ENCODE results near the gene CRYL1. TPM values are rescaled to one million over a fixed set of nuclear protein-coding genes. Genes with fewer than 3 reads are reported as not detected.

CRYL1 gene
- polyA plus RNA-seq, 4 donors, result 119 to 146 (median 133) TPM

GRCh38 chr13:20497006-20497775 lies 28.5 kb downstream of the CRYL1 start:
- DNase-seq (ENCODE audit: low read depth in 4 of 4, low spot score in 2 of 4), result no peak

DNA sequence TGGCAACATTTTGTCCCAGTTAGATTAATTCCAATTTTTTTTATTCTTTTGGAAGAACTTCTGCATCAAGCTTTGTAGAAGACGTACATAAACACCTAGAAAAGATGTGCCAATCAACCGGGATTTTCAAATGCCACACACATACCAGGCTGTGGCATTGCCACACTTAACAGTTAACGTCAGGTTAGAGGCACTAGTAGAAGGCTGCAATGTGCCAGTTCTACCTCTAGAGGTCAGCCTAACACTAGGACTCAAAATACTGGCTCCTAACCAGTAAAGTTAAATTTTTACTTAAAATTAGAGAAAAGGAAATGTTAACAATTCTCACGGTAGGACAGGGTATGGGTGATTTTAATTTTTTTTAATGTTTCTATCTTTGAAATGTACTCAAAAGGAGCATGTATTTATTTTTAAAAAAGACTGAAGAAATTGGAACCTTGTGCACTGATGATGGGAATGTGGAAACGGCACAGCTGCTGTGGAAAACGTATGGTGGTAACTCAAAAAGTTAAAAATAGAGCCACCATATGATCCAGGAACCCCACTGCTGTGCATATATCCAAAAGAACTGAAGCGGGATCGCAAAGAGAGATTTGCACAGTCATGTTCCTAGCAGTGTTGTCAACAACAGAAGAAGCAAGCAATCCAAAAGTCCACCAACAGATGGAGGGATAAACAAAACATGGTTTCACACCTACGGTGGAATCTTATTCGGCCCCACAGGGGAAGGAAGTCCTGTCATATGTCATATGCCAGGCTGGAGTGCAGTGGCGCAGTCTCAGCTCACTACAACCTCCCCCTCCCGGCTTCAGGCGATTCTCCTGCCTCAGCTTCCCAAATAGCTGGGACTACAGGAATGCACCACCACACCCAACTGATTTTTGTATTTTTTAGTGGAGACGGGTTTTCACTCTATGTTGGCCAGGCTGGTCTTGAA lies 30.3 kb downstream of the CRYL1 start:
- DNase-seq (ENCODE audit: low read depth in 4 of 4, low spot score in 2 of 4), result peak in 2 of 4 donors; percentile 39 to 49

DNA sequence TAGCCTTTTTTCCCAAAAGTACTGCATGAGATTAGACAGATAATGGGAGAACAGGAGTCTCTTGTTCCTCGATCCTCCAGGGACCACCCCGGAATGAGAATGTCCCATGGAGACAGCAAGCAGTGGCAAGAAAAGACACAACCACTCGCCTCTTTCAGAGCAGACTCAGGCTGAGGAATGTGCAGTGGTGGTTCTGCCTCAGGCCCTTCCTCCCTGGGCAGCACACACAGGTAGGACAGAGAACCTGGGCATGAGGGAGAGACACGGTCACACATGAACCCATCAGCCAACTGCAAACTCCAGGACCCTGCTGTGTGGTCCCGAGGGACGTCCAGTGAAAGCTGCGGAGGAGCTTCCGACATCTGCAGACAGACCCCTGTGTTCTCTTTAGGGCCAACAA lies 31.0 kb downstream of the CRYL1 start:
- DNase-seq (ENCODE audit: low read depth in 4 of 4, low spot score in 2 of 4), result no peak

DNA sequence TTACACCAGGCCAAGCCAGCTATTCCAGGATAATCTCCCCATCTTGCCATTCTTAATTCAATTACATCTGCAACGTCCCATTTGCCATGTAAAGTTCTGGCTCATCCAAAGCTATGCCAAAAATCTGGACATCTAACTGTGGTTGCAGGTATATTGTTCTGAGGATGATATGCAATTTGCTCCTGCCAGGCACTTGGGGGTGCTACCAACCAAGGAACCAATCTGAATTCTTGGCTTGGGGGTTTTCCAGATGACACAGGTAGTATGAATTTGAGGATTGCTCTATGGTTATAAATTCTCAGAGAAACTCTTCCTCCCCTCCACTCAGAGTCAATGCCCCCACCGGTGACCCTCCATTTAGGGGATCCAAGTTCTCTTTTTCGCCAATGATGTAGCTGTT lies 33.0 kb downstream of the CRYL1 start:
- DNase-seq (ENCODE audit: low read depth in 4 of 4, low spot score in 2 of 4), result no peak

- no peak for DNase-seq (ENCODE audit: low read depth in 4 of 4, low spot score in 2 of 4)
Observed at GRCh38 chr13:20491926-20492435, 33.7 kb downstream of the CRYL1 start.

- no peak for DNase-seq (ENCODE audit: low read depth in 4 of 4, low spot score in 2 of 4)
Observed at GRCh38 chr13:20489185-20489820, 36.4 kb downstream of the CRYL1 start.

DNA sequence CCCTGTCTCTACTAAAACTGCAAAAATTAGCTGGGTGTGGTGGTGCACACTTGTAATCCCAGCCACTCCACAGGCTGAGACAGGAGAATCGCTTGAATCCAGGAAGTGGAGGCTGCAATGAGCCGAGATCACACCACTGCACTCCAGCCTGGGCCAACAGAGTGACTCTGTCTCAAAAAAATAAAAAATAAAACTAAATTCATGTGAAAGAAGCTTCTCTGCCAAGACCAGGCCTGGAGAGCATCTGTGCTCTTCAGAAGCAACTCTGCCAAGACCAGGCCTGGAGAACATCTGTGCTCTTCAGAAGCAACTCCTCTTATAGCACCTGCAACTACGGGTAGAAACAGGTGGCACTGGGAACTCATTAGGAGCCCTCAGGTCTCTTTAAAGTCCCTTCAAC lies 37.7 kb downstream of the CRYL1 start:
- DNase-seq (ENCODE audit: low read depth in 4 of 4, low spot score in 2 of 4), result no peak

DNA sequence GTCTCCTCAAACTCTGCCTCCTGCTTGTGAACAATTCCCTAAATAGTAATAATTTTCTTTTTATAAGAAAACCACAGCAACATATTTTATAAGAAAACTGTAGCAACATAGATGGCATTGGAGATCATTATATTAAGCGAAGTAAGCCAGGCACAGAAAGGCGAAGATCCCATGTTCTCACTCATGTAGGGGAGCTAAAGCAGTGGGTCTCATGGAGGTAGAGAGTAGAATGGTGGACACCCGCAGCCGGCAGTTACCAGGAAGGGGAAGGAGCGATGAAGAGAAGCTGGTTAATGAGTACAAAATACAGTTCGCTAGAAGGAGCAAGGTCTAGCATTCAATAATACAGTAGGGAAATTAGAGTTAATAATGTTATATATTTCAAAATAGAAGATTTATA lies 42.9 kb downstream of the CRYL1 start:
- DNase-seq (ENCODE audit: low read depth in 4 of 4, low spot score in 2 of 4), result no peak

- no peak for DNase-seq (ENCODE audit: low read depth in 4 of 4, low spot score in 2 of 4)
Observed at GRCh38 chr13:20482275-20482761, 43.3 kb downstream of the CRYL1 start.

GRCh38 chr13:20477394-20477793 lies 48.3 kb downstream of the CRYL1 start:
- no peak for DNase-seq (ENCODE audit: low read depth in 4 of 4, low spot score in 2 of 4)

DNA sequence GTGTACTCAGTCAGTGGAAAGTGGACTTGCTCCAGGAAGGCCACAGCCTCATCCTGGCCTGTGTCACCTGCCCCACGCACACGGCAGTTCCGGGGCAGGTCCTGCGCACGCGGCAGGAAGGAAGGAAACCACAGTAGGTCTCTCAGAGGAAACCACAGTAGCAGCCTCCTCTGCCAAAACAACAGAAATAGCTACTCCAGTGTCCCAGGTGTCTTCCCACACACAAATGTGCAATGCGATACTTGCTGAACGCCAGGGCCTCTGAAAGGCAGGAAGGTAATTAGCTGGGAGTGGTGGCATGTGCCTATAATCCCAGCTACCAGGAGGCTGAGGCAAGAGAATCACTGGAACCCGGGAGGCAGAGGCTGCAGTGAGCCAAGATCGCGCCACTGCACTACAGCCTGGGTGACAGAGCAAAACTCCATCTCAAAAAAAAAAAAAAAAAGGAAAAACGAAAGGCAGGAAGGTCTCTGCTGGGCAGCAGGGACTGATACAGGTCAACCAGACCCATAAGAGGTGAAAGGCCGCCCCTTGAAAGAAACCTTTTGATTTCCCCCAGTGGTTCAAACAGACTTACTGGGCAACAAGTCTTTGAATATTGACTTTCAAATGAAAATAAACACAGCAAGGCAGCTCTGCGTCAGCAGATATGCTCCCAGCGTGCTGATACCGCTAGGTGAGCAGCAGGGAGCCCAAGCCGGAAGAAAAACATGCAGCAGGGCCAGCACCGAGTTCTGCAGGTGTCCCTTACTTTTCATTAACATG lies 49.5 kb downstream of the CRYL1 start:
- no peak for DNase-seq (ENCODE audit: low read depth in 4 of 4, low spot score in 2 of 4)

DNA sequence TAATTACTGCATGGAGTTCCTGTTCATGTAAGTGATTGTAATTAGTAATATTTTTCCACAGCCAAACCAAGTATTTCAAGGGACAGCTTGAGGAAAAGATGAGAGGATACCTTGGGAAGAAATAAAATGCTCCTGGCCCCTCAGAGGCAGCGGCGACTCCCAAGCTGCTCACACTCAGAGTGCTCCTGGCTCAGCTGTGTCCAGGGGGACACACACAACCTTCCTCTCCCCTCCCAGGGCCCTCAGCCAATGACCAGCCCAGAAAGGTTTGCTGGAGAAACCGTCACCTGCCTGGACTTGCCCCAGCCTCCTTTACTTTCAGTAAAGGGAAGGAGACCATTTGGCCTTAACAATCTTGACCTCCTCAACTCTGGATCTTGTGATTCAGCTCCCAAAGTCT lies 51.1 kb downstream of the CRYL1 start:
- no peak for DNase-seq (ENCODE audit: low read depth in 4 of 4, low spot score in 2 of 4)

GRCh38 chr13:20473888-20474287 lies 51.8 kb downstream of the CRYL1 start:
- no peak for DNase-seq (ENCODE audit: low read depth in 4 of 4, low spot score in 2 of 4)

GRCh38 chr13:20473139-20473538 lies 52.5 kb downstream of the CRYL1 start:
- DNase-seq (ENCODE audit: low read depth in 4 of 4, low spot score in 2 of 4), result no peak

- DNase-seq (ENCODE audit: low read depth in 4 of 4, low spot score in 2 of 4), result no peak
Observed at GRCh38 chr13:20472531-20472930, 53.1 kb downstream of the CRYL1 start.

DNA sequence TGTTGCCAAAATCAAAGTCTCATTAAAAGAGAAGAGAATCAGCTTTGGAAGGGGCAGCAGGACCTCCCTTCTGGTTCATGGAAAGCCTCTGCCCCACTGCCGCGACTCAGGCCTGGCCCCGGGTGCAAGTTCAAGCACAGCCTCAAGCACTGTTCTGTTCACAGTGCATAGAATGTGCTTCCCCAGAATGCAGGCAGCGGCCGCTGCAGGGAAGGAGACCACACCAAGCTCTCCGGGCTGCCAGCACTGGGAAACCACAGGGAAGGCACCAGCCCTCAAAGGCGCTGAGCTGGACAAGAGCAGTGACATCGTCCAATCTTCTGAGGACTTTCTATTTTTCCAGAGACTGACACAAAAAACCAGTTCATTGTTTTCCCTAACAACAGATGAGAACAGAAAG lies 55.5 kb downstream of the CRYL1 start:
- DNase-seq (ENCODE audit: low read depth in 4 of 4, low spot score in 2 of 4), result no peak

DNA sequence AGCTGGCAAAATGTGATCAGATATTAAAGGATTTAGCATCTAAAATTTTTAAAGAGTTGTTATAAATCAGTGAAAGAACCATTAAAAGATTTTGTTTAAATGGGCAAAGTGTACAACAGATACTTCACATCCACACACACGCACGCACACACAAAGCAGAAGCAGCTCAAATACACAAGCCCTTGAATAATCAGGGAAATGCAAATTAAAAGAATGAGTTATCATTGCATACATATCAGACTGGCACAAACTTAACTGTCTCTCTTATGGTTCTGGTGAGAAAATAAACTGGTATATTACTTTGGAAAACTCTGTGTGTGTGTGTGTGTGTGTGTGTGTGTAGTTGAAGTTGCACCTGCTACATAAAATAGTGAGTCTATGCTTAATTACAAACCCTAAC lies 59.3 kb downstream of the CRYL1 start:
- DNase-seq (ENCODE audit: low read depth in 4 of 4, low spot score in 2 of 4), result no peak

GRCh38 chr13:20465218-20465879 lies 60.3 kb downstream of the CRYL1 start:
- no peak for DNase-seq (ENCODE audit: low read depth in 4 of 4, low spot score in 2 of 4)

GRCh38 chr13:20462921-20463320 lies 62.7 kb downstream of the CRYL1 start:
- DNase-seq (ENCODE audit: low read depth in 4 of 4, low spot score in 2 of 4), result no peak

GRCh38 chr13:20462533-20462915 lies 63.1 kb downstream of the CRYL1 start:
- no peak for DNase-seq (ENCODE audit: low read depth in 4 of 4, low spot score in 2 of 4)

Data from left renal cortex interstitium (tissue), 4 donors.